Superior temporal gyrus (tissue), 1 donor: Measurements from ENCODE around the gene CLDN5.

Experiments
- DNase-seq: peaks from one replicate; pipeline ENCODE4 v3.0.0-alpha.2; 2016; ENCODE audit errors: extremely low spot score

The CLDN5 gene

GRCh38 chr22:19524170-19525115 lies at the start of gene CLDN5:
TSS of gene CLDN5 (minus strand) at chr22:19524410. CDS start at chr22:19524255, 155 bp downstream.
- DNase-seq = no peak

GRCh38 chr22:19571995-19572394 lies 47.8 kb upstream of the CLDN5 start:
- no peak for DNase-seq

- DNase-seq = no peak
These were observed 47.1 kb upstream of the CLDN5 start for GRCh38 chr22:19571207-19571795.

- DNase-seq = no peak
These were observed 45.8 kb upstream of the CLDN5 start for GRCh38 chr22:19569976-19570375.

- no peak for DNase-seq
These were observed 45.0 kb upstream of the CLDN5 start for GRCh38 chr22:19569276-19569640.

- DNase-seq = no peak
These were observed 44.4 kb upstream of the CLDN5 start for GRCh38 chr22:19568337-19569275.

- DNase-seq = no peak
These were observed 43.2 kb upstream of the CLDN5 start for GRCh38 chr22:19567157-19568009.

GRCh38 chr22:19566279-19567156 lies 42.3 kb upstream of the CLDN5 start:
- DNase-seq = no peak

GRCh38 chr22:19565382-19566278 lies 41.4 kb upstream of the CLDN5 start:
- no peak for DNase-seq

- DNase-seq = no peak
These were observed 35.7 kb upstream of the CLDN5 start for GRCh38 chr22:19559956-19560355.

GRCh38 chr22:19559324-19559811 lies 35.2 kb upstream of the CLDN5 start:
- DNase-seq = no peak

- no peak for DNase-seq
These were observed 32.8 kb upstream of the CLDN5 start for GRCh38 chr22:19556963-19557545.

- no peak for DNase-seq
These were observed 31.4 kb upstream of the CLDN5 start for GRCh38 chr22:19555651-19556050.

GRCh38 chr22:19554834-19555404 lies 30.7 kb upstream of the CLDN5 start:
- DNase-seq = no peak

- no peak for DNase-seq
These were observed 29.0 kb upstream of the CLDN5 start for GRCh38 chr22:19553201-19553600.

- DNase-seq = no peak
These were observed 26.2 kb upstream of the CLDN5 start for GRCh38 chr22:19550382-19550781.

GRCh38 chr22:19549428-19549827 lies 25.2 kb upstream of the CLDN5 start:
- no peak for DNase-seq

GRCh38 chr22:19548964-19549363 lies 24.8 kb upstream of the CLDN5 start:
- no peak for DNase-seq
